NB4 (cell line): ENCODE measurements around the gene CSHL1.
"Not testable (repeated sequence)": the region's sequence is repeated elsewhere in the genome, so short reads cannot be mapped to it uniquely, and the experiment has no call there.

Source experiments
- CTCF ChIP-seq: IDR thresholded peaks from one replicate; pipeline ENCODE4 v1.5.1; 2012; ENCODE audit warnings: low read depth, low read length
- MAX ChIP-seq: IDR thresholded peaks from 2 replicates; pipeline ENCODE4 v1.6.1; 2011; ENCODE audit warnings: low read depth, low read length
- MYC ChIP-seq: IDR thresholded peaks from 2 replicates; pipeline ENCODE4 v1.6.1; 2011; ENCODE audit warnings: low read depth, low read length
- POLR2A ChIP-seq: IDR thresholded peaks from 2 replicates; pipeline ENCODE4 v1.6.1; 2011; ENCODE audit warnings: mild to moderate bottlenecking; ENCODE audit not compliant: insufficient read length; ENCODE audit errors: extremely low read depth

GRCh38 chr17:63882626-63883126 lies 28.4 kb downstream of the CSHL1 start:
- TF ChIP-seq CTCF, POLR2A, MAX, MYC: not testable (repeated sequence)
